WERI-Rb-1 (cell line): ENCODE results near the gene CIITA.

Experiments
- DNase-seq: peaks from one replicate; pipeline ENCODE4 v3.0.0-alpha.2; 2020
- H3K27ac ChIP-seq: fragments of 250-450 bp; sonication (Bioruptor Pico); 2 replicates; pipeline ENCODE4 v1.5.1; 2020; ENCODE audit warnings: mild to moderate bottlenecking, moderate library complexity
- H3K27me3 ChIP-seq: fragments of 250-450 bp; sonication (Bioruptor Pico); 2 replicates; pipeline ENCODE4 v1.5.1; 2021; ENCODE audit warnings: mild to moderate bottlenecking, low read depth, moderate library complexity; ENCODE audit not compliant: insufficient read depth, severe bottlenecking
- H3K36me3 ChIP-seq: fragments of 250-450 bp; sonication (Bioruptor Pico); 2 replicates; pipeline ENCODE4 v1.5.1; 2020; ENCODE audit warnings: mild to moderate bottlenecking, moderate library complexity
- H3K4me3 ChIP-seq: 2 replicates; pipeline ENCODE4 v1.5.1; 2011; ENCODE audit warnings: low read depth, mild to moderate bottlenecking, control low read depth, low read length
- H3K9me3 ChIP-seq: fragments of 250-450 bp; sonication (Bioruptor Pico); 2 replicates; pipeline ENCODE4 v1.5.1; 2021; ENCODE audit warnings: mild to moderate bottlenecking, moderate library complexity; ENCODE audit not compliant: severe bottlenecking
- TF ChIP-seq, protein P1 (sequence below): IDR thresholded peaks from 2 replicates; pipeline ENCODE4 v1.5.1; 2011; ENCODE audit warnings: low read depth, mild to moderate bottlenecking, control low read depth, inconsistent platforms, low read length

CIITA gene

DNA sequence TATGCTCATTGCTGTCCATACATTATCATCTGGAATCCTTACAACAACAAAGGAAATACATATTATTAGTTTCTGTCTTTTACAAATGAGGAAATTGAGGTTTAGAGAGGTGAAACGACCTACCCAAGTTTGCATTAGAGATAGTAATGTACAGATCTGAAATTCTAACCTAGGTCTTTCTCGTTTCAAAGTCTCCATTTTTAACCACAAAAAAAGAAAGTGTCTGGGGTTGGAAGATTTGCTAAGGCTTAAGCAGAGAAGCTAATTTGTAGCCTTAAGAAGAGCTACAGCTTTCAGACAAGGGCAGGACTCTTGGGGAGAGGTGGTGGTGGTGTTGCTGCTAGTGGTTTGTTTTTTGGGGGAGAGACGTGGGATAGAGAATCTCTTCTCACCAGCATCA is 19.2 kb downstream of the CIITA start:
- Histone ChIP-seq H3K9me3 (no peaks in the 10 kb centered on the region), H3K27ac (no peak overlapping the region), H3K4me3 (no peak overlapping the region), H3K36me3 (no peaks in the 10 kb centered on the region), H3K27me3 (no peaks in the 10 kb centered on the region)
- TF ChIP-seq, protein P1, sequence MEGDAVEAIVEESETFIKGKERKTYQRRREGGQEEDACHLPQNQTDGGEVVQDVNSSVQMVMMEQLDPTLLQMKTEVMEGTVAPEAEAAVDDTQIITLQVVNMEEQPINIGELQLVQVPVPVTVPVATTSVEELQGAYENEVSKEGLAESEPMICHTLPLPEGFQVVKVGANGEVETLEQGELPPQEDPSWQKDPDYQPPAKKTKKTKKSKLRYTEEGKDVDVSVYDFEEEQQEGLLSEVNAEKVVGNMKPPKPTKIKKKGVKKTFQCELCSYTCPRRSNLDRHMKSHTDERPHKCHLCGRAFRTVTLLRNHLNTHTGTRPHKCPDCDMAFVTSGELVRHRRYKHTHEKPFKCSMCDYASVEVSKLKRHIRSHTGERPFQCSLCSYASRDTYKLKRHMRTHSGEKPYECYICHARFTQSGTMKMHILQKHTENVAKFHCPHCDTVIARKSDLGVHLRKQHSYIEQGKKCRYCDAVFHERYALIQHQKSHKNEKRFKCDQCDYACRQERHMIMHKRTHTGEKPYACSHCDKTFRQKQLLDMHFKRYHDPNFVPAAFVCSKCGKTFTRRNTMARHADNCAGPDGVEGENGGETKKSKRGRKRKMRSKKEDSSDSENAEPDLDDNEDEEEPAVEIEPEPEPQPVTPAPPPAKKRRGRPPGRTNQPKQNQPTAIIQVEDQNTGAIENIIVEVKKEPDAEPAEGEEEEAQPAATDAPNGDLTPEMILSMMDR, result no peak
- no peak for DNase-seq

DNA sequence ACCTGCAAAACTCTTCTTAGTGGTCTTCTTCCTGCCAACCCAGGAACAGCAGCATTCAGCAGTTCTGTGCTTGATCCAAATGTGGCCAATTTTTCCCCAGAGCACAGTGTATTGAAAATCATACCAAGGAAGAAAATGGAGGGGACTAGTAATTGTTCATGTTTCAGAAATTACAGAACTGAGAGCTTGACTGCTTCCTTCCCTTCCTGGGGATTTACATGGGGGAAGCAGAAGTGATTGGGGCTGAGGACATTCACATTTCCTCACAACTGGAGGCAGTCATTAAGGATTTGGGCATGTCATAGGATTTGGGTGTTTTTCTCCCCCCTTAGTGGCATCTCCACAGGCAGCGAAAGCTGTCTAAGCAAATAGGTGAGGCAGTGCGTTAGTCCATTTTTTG is 19.7 kb downstream of the CIITA start:
- DNase-seq, result no peak
- H3K9me3 ChIP-seq, result no peaks in the 10 kb centered on the region
- no peak overlapping the region for H3K4me3 ChIP-seq
- H3K27ac ChIP-seq, result no peak overlapping the region
- H3K36me3 ChIP-seq, result no peaks in the 10 kb centered on the region
- TF ChIP-seq, protein P1, result no peak
- H3K27me3 ChIP-seq, result no peaks in the 10 kb centered on the region

DNA sequence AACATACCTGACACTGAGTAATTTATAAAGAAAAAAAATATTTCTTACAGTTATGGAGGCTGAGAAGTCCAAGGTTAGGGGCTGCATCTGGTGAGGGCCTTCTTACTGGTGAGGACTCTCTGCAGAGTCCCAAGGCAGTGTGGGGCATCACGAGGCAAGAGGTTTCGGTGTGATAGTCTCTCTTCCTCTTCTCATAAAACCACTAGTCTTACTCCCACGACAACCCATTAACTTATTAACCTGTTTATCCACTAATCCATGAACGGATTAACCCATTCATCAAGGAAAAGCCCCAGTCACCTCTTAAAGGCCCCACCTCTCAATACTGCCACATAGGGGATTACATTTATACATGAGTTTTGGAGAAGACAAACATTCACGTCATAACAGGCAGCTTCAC is 20.1 kb downstream of the CIITA start:
- Histone ChIP-seq H3K9me3 (no peaks in the 10 kb centered on the region), H3K27ac (no peak overlapping the region), H3K27me3 (no peaks in the 10 kb centered on the region), H3K4me3 (no peak overlapping the region), H3K36me3 (no peaks in the 10 kb centered on the region)
- DNase-seq, result peak; percentile 24
- TF ChIP-seq, protein P1, result no peak

DNA sequence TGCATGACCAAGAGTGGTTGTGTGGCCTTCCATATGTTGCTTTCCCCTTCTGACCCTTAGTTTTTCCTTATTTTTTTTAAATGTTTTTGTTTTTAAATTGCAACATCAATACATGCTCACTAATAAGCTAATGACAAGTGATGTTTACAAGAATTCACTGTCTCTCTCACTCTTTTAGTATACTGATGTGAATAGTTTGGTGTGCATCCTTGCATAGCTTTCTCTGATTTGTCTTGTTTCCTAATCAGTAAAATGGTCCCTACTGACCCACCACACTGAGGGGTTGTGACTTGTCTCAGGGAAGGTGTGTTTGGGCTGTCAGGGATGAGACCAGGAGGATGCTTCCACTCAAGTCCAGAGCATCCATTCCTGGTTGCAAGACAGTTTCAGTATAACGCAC is 26.0 kb downstream of the CIITA start:
- H3K36me3 ChIP-seq, result no peaks in the 10 kb centered on the region

DNA sequence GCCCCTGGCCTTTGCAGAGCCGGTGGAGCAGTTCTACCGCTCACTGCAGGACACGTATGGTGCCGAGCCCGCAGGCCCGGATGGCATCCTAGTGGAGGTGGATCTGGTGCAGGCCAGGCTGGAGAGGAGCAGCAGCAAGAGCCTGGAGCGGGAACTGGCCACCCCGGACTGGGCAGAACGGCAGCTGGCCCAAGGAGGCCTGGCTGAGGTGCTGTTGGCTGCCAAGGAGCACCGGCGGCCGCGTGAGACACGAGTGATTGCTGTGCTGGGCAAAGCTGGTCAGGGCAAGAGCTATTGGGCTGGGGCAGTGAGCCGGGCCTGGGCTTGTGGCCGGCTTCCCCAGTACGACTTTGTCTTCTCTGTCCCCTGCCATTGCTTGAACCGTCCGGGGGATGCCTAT is 29.5 kb downstream of the CIITA start:
- no peak overlapping the region for H3K4me3 ChIP-seq
- no peaks in the 10 kb centered on the region for H3K36me3 ChIP-seq
- H3K27ac ChIP-seq, result no peak overlapping the region
- no peak for DNase-seq
- TF ChIP-seq, protein P1, result no peak
- no peaks in the 10 kb centered on the region for H3K9me3 ChIP-seq
- H3K27me3 ChIP-seq, result no peaks in the 10 kb centered on the region

More for the DNA sequence above, 26.0 kb downstream of the CIITA start:
- no peak for DNase-seq
- H3K27ac ChIP-seq, result no peak overlapping the region
- H3K27me3 ChIP-seq, result no peaks in the 10 kb centered on the region
- no peaks in the 10 kb centered on the region for H3K9me3 ChIP-seq
- H3K4me3 ChIP-seq, result no peak overlapping the region
- TF ChIP-seq, protein P1, result no peak
